SK-N-MC (cell line): ENCODE data around the gene CDV3.

Experiments
- DNase-seq: peaks from one replicate; pipeline ENCODE4 v3.0.0-alpha.2; 2011; ENCODE audit warnings: low read depth, low spot score
- H3K27ac ChIP-seq: fragments of 200-600 bp; sonication (generic); 2 replicates; pipeline ENCODE4 v1.5.1; 2016; ENCODE audit warnings: mixed run types
- H3K36me3 ChIP-seq: fragments of 200-600 bp; sonication (generic); 2 replicates; pipeline ENCODE4 v1.6.1; 2017; ENCODE audit warnings: antibody characterized with exemption, low read length, mixed read lengths; ENCODE audit not compliant: insufficient read depth
- H3K4me3 ChIP-seq: fragments of 200-600 bp; sonication (generic); 2 replicates; pipeline ENCODE4 v1.5.1; 2016
- H3K9ac ChIP-seq: fragments of 200-600 bp; sonication (generic); 2 replicates; pipeline ENCODE4 v1.8.0; 2017; ENCODE audit warnings: mixed run types, mixed read lengths; ENCODE audit not compliant: insufficient read length
- H3K9me3 ChIP-seq: fragments of 200-600 bp; sonication (generic); 2 replicates; pipeline ENCODE4 v1.6.1; 2017; ENCODE audit warnings: low read depth, mild to moderate bottlenecking, antibody characterized with exemption, low read length, moderate library complexity, mixed read lengths
- EZH2 ChIP-seq: fragments of 200-600 bp; sonication (generic); IDR thresholded peaks from one replicate; pipeline ENCODE4 v1.6.1; 2017; ENCODE audit warnings: antibody characterized with exemption
- FOXP2 ChIP-seq: optimal IDR thresholded peaks from 2 replicates; pipeline ENCODE3; 2011; ENCODE audit warnings: mild to moderate bottlenecking, moderate library complexity; ENCODE audit not compliant: insufficient read depth; ENCODE audit errors: extremely low read length, control extremely low read depth
- POLR2AphosphoS5 ChIP-seq: IDR thresholded peaks from 2 replicates; pipeline ENCODE4 v1.6.1; 2012; ENCODE audit warnings: mild to moderate bottlenecking, low read depth, low read length, borderline replicate concordance

Gene CDV3

DNA sequence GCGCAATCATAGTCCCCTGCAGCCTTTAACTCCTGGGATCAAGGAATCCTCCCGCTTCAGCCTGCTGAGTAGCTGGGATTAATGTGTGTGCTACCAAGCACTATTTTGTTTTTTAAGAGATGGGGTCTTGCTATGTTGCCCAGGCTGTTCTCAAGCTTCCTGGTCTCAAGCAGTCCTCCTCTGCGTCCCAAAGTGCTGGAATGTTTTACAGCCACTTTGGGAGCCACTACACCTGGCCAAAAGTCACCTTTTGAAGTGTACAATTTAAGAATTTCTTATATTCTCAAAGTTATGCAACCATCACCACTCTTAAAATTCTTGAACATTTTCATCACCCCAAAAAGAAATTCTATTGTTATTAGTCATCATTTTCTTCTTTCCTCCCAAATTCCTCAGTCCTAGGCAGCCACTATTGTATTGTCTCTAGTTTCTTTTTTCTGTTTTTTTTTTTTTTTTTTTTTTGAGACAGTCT lies 17.8 kb downstream of the CDV3 start:
- no peaks in the 10 kb centered on the region for H3K9me3 ChIP-seq
- H3K4me3 ChIP-seq: no peak overlapping the region
- H3K27ac ChIP-seq: peak overlapping the region; percentile 38; the same call in 1 of the 2 replicates
- no peak for DNase-seq
- no peak overlapping the region for H3K9ac ChIP-seq
- TF ChIP-seq EZH2: no peak
- TF ChIP-seq POLR2AphosphoS5: 0 out of 2 replicates have a peak, but pooled peaks have one; percentile 12
- peaks cover 38% of the 10 kb centered on the region for H3K36me3 ChIP-seq

DNA sequence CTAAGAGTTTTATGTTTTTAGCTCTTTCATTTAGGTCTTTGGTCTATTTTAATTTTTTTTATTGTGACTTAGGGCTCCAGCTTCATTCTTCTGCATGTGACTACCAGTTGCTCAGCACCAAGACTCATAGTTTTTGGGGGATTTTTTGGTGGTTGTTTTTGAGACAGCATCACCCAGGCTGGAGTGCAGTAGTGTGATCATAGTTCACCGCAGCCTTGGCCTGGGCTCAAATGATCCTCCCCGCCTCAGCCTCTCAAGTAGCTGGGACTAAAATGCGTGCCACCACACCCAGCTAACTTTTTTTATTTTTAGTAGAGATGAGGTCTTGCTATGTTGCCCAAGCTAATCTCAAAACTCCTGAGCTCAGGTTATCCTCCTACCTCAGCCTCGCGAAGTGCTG lies 19.4 kb downstream of the CDV3 start:
- H3K9ac ChIP-seq: no peak overlapping the region
- no peak for TF ChIP-seq EZH2
- TF ChIP-seq FOXP2: no peak
- no peak for TF ChIP-seq POLR2AphosphoS5
- no peaks in the 10 kb centered on the region for H3K9me3 ChIP-seq
- no peak overlapping the region for H3K27ac ChIP-seq
- no peak overlapping the region for H3K4me3 ChIP-seq
- peaks cover 25% of the 10 kb centered on the region for H3K36me3 ChIP-seq
- no peak for DNase-seq

DNA sequence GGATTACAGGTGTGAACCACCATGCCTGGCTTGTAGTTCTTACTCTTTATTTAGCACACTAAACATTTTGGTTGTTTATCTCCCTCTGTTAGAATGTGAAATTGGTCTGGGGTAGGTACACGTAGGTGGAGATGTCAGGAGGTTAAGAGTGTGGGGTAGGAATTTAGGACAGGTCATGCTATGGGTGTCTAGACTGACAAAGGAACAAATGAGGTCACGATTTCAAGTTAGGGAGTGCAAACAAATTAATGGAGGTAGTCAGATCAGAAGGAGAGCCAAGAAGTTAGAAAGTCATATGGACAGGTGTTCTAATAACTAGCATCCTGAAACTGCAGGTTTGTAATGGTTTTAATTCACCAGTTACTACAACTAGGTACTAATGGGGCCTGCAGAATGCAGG lies 19.8 kb downstream of the CDV3 start:
- peaks cover 25% of the 10 kb centered on the region for H3K36me3 ChIP-seq
- TF ChIP-seq FOXP2 (no peak), EZH2 (no peak), POLR2AphosphoS5 (no peak)
- no peak overlapping the region for H3K9ac ChIP-seq
- DNase-seq: no peak
- H3K4me3 ChIP-seq: no peak overlapping the region
- no peak overlapping the region for H3K27ac ChIP-seq
- no peaks in the 10 kb centered on the region for H3K9me3 ChIP-seq

DNA sequence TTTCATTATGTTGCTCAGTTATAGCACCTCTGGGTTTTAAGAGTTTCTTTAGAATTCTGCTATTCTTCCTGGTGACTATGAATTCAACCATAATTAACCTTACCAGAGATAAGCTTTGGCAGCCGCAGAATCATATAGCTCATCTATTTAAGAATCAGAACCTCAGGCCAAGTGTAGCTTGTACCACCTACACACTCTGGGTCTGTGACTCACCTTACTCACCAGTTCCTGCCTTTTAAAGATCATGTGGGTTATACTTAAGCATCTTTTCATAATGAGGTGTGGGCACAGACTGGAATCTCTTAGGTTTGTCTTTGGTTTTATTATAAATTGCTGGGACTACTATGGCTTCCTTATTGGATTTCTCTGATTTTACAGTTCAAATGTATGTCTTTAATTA lies 21.9 kb downstream of the CDV3 start:
- Histone ChIP-seq H3K27ac (peak overlapping the region; percentile 19; the same call in 1 of the 2 replicates), H3K4me3 (no peak overlapping the region), H3K9me3 (no peaks in the 10 kb centered on the region), H3K9ac (no peak overlapping the region), H3K36me3 (peaks cover 12% of the 10 kb centered on the region)
- no peak for TF ChIP-seq POLR2AphosphoS5
- no peak for TF ChIP-seq EZH2
- TF ChIP-seq FOXP2: no peak
- no peak for DNase-seq

DNA sequence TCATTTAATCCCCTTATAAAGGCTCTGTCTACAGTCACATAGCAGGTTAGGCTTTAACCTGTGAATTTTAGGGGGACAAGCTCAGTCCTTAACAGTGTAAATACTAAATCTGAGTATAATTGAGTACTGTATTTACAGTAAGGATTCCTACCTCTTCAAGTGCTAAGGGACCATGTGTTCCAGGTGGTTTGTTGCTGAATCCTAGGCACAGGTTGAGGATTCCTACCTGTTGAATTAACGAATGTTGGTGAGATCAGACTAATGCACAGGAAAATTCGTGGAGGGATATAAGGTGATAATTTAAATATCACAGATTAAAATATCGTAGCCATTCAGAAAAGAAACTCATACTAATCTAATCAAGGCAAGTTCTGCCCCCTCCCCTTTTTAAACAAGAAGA lies 24.9 kb downstream of the CDV3 start:
- no peak overlapping the region for H3K9ac ChIP-seq
- DNase-seq: no peak
- H3K36me3 ChIP-seq: peaks cover 37% of the 10 kb centered on the region
- H3K27ac ChIP-seq: no peak overlapping the region
- no peaks in the 10 kb centered on the region for H3K9me3 ChIP-seq
- TF ChIP-seq POLR2AphosphoS5 (no peak), FOXP2 (no peak), EZH2 (no peak)
- no peak overlapping the region for H3K4me3 ChIP-seq

DNA sequence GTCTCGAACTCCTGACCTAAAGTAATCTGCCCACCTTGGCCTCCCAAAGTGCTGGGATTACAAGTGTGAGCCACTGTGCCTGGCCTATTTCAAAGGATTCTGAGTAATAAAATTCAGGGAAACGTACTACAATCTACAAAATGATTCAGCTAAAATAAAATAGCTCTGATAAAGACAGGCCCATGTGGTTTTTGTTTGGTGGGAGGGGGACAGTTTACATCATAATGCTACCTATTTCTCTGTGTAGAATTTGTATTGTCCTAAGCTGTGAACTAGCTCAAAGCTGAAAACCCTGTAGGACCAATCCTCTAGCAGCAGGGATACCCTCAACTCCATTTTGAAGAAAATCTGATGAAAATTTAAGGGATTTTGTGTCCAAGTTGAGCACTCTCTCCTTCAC lies 25.8 kb downstream of the CDV3 start:
- Histone ChIP-seq H3K9ac (no peak overlapping the region), H3K27ac (no peak overlapping the region), H3K9me3 (no peaks in the 10 kb centered on the region), H3K4me3 (no peak overlapping the region), H3K36me3 (peaks cover 40% of the 10 kb centered on the region)
- no peak for DNase-seq
- TF ChIP-seq FOXP2: no peak
- TF ChIP-seq EZH2: no peak
- no peak for TF ChIP-seq POLR2AphosphoS5

DNA sequence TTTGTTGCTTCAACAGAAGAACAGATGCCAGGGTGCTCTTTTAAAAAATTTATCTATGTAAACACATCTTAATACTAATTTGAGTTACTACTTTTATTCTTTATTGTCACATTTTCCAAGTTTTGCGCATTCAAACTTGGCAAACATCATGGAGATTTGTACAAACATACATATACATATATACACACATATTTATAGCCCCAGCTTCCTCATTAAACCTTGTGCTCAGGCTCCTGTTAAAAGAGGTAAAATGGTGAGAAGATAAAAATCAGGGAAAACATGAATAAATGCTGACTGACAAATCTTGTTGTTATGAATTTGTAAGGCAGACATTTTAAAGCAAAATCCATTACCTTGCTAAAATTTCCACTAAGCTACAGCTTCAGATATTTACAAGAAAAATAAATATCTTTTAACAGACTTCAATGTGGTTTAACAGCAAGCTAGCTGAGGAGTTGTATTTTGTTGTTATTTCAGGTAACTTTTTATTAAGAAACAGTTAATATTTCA lies 27.1 kb downstream of the CDV3 start:
- peaks cover 49% of the 10 kb centered on the region for H3K36me3 ChIP-seq
- DNase-seq: no peak
- H3K9ac ChIP-seq: no peak overlapping the region
- no peaks in the 10 kb centered on the region for H3K9me3 ChIP-seq
- no peak overlapping the region for H3K4me3 ChIP-seq
- TF ChIP-seq FOXP2 (no peak), POLR2AphosphoS5 (no peak), EZH2 (no peak)
- H3K27ac ChIP-seq: no peak overlapping the region

DNA sequence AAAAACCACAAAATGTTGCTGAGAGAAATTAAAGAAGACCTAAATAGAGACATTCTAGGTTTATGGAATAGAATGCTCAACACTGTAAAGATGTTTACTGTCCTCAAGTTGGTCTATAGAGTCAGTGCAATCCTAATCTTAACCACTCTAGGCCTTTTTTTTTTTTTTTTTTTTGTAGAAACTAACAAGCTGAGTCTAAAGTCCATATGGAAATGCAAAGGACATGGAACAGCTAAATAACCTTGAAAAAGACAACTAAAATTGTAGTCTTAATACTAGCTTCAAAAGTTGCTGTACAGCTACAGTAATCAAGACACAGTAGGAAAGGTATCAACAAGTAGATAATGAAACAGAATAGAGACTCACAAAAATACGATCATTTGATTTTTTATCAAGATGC lies 32.9 kb downstream of the CDV3 start:
- no peak overlapping the region for H3K9ac ChIP-seq
- no peak for TF ChIP-seq FOXP2
- no peak for TF ChIP-seq POLR2AphosphoS5
- TF ChIP-seq EZH2: no peak
- H3K4me3 ChIP-seq: no peak overlapping the region
- no peak for DNase-seq
- H3K36me3 ChIP-seq: peaks cover 80% of the 10 kb centered on the region
- H3K27ac ChIP-seq: no peak overlapping the region
- no peaks in the 10 kb centered on the region for H3K9me3 ChIP-seq

DNA sequence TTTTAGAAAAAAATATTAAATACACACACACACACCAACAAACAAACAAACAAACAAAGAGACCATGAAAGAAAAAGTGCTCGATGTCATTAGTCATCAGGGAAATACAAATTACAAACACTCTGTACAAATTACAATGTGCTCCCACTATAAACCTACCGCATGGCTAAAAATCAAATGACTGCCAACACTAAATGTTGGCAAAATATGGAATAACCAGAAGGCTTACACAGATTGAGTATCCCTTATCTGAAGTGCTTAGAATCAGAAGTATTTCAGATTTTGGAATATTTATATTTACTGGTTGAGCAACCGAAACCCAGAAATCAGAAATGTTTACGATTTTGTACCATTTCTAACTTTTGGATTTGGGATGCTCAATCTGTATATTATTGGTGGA lies 33.4 kb downstream of the CDV3 start:
- Histone ChIP-seq H3K27ac (no peak overlapping the region), H3K9me3 (no peaks in the 10 kb centered on the region), H3K4me3 (no peak overlapping the region), H3K36me3 (peaks cover 80% of the 10 kb centered on the region), H3K9ac (no peak overlapping the region)
- TF ChIP-seq EZH2: no peak
- no peak for TF ChIP-seq POLR2AphosphoS5
- no peak for TF ChIP-seq FOXP2
- no peak for DNase-seq

DNA sequence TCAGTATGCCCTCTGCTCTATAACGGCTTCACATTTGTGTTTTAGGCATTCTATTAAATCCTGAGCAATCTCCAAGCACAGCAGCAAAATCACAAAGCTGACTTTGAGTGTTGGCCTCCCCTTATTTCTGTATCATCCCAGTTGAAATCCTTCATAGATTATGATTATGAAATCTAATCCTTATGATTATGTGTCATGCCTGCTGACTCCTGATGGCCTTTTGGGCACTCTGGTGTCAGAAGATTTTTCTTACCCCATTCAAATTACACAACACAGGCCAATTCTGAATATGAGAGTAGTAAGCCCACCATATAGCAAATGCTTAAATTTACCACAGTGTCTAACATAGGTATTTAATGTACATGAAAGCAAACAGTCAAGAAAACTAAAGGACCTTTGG lies 34.3 kb downstream of the CDV3 start:
- H3K36me3 ChIP-seq: peaks cover 78% of the 10 kb centered on the region
- no peak for DNase-seq
- H3K9ac ChIP-seq: no peak overlapping the region
- no peak overlapping the region for H3K4me3 ChIP-seq
- no peaks in the 10 kb centered on the region for H3K9me3 ChIP-seq
- H3K27ac ChIP-seq: no peak overlapping the region
- no peak for TF ChIP-seq EZH2
- TF ChIP-seq FOXP2: no peak
- no peak for TF ChIP-seq POLR2AphosphoS5
